Prostate gland (tissue), 2 donors: ENCODE data around the gene FDXR. TPM values are rescaled to one million over a fixed set of nuclear protein-coding genes. Genes with fewer than 3 reads are reported as not detected.

Source experiments
- DNase-seq: peaks from one replicate; pipeline ENCODE4 v3.0.0-alpha.2; 2019; ENCODE audit warnings: low spot score
- H3K27ac ChIP-seq, 2 donors: fragments of 200-600 bp; sonication (generic); 2 replicates each; pipeline ENCODE4 v1.5.1; 2017 to 2019
- H3K27me3 ChIP-seq: fragments of 200-600 bp; sonication (generic); replicated peaks from 2 replicates; pipeline ENCODE4 v1.5.1; 2019; ENCODE audit not compliant: insufficient read depth
- H3K36me3 ChIP-seq, 2 donors: fragments of 200-600 bp; sonication (generic); 1 replicate in 1 of 2; 2 replicates in 1 of 2; pipeline versions ENCODE4 v1.5.1 to v1.8.1; 2017 to 2019
- H3K4me1 ChIP-seq: fragments of 200-600 bp; sonication (generic); replicated peaks from 2 replicates; pipeline ENCODE4 v1.5.1; 2019
- H3K4me3 ChIP-seq, 2 donors: fragments of 200-600 bp; sonication (generic); 2 replicates each; pipeline ENCODE4 v1.5.1; 2017 to 2019
- H3K9me3 ChIP-seq: fragments of 200-600 bp; sonication (generic); 2 replicates; pipeline ENCODE4 v1.5.1; 2017
- CTCF ChIP-seq, 4 experiments: fragments of 200-600 bp in 2 of 4; fragments of 450-650 bp in 2 of 4; sonication (generic) in 2 of 4; IDR thresholded peaks; 1 replicate in 3 of 4; 2 replicates in 1 of 4; pipeline ENCODE4 v1.5.1; 2016 to 2019; ENCODE audit warnings: antibody characterized with exemption in 4 of 4, mild to moderate bottlenecking in 2 of 4, moderate library complexity in 2 of 4
- POLR2A ChIP-seq: fragments of 450-650 bp; IDR thresholded peaks from one replicate; pipeline ENCODE4 v1.6.1; 2016; ENCODE audit warnings: antibody characterized with exemption, mild to moderate bottlenecking
- POLR2AphosphoS5 ChIP-seq: sonication (generic); formaldehyde crosslinking; IDR thresholded peaks from one replicate; pipeline ENCODE4 v1.6.1; 2017; ENCODE audit warnings: antibody characterized with exemption
- WGBS: methylation state at CpG from one replicate; pipeline ENCODE4 v1.1.5; 2018; 5-methylcytosine and 5-hydroxymethylcytosine counted together
- intact Hi-C: fragments of 100-400 bp; cut with DNase I; formaldehyde crosslinking; loops from one replicate; pipeline ENCODE4 v1.14.2; 2022
- total RNA-seq, 2 donors: library from RNA; depleted of rRNA; stranded (reverse); fragments of >200 nt; gene quantifications; one replicate each; pipeline ENCODE4 v1.1.0, GENCODE V29; 2016

The FDXR gene
- total RNA-seq, 2 donors from 2014 or later = 24.6 to 182 TPM

- WGBS = 96% methylated on average over 5 of the region's 5 CpGs
- no peaks in the 10 kb centered on the region for H3K9me3 ChIP-seq
- no peak overlapping the region for H3K4me3 ChIP-seq
- TF ChIP-seq CTCF (IDR thresholded peaks at IDR 0.05) (no peak), POLR2AphosphoS5 (no peak), POLR2A (no peak)
- no peak for DNase-seq
- H3K36me3 ChIP-seq = no peaks in the 10 kb centered on the region
- H3K4me1 ChIP-seq = no peaks in the 10 kb centered on the region
- H3K27ac ChIP-seq = no peak overlapping the region
- no peaks in the 10 kb centered on the region for H3K27me3 ChIP-seq
- intact Hi-C loops = no loop called here
Measured at GRCh38 chr17:74874615-74875037, 1.8 kb upstream of the FDXR start.

- no peak for DNase-seq
- no peaks in the 10 kb centered on the region for H3K4me1 ChIP-seq
- peak overlapping the region; percentile 89 for H3K27ac ChIP-seq
- 61% methylated on average over 6 of the region's 6 CpGs for WGBS
- no peaks in the 10 kb centered on the region for H3K27me3 ChIP-seq
- intact Hi-C loops = no loop called here
- no peaks in the 10 kb centered on the region for H3K9me3 ChIP-seq
- H3K4me3 ChIP-seq = peak overlapping the region; percentile 40 to 57
- H3K36me3 ChIP-seq = no peaks in the 10 kb centered on the region
- TF ChIP-seq POLR2AphosphoS5 (no peak), POLR2A (no peak), CTCF (IDR thresholded peaks at IDR 0.05) (no peak)
Measured at GRCh38 chr17:74873874-74874614, 1.2 kb upstream of the FDXR start.

GRCh38 chr17:74873037-74873873 lies 461 bp upstream of the FDXR start:
- WGBS = 0% methylated on average over 47 of the region's 55 CpGs
- intact Hi-C loops = no loop called here
- Histone ChIP-seq H3K27ac (peak overlapping the region; percentile 89), H3K4me1 (no peaks in the 10 kb centered on the region), H3K9me3 (no peaks in the 10 kb centered on the region), H3K27me3 (no peaks in the 10 kb centered on the region), H3K36me3 (no peaks in the 10 kb centered on the region), H3K4me3 (peak overlapping the region; percentile 40 to 57)
- DNase-seq = peak; percentile 100
- peak; percentile 99 for TF ChIP-seq POLR2AphosphoS5
- TF ChIP-seq POLR2A = peak; percentile 95
- peak in 1 of 4 experiments; percentile 15 for TF ChIP-seq CTCF (IDR thresholded peaks at IDR 0.05)

- no peaks in the 10 kb centered on the region for H3K27me3 ChIP-seq
- no peaks in the 10 kb centered on the region for H3K9me3 ChIP-seq
- no peak overlapping the region for H3K27ac ChIP-seq
- WGBS = 82% methylated on average over 11 of the region's 11 CpGs
- no peaks in the 10 kb centered on the region for H3K4me1 ChIP-seq
- TF ChIP-seq CTCF (IDR thresholded peaks at IDR 0.05) = no peak
- no peak for TF ChIP-seq POLR2A
- no peak for TF ChIP-seq POLR2AphosphoS5
- H3K36me3 ChIP-seq = no peaks in the 10 kb centered on the region
- no peak for DNase-seq
- H3K4me3 ChIP-seq = no peak overlapping the region
- intact Hi-C loops = no loop called here
Measured at GRCh38 chr17:74871356-74872076, 1.3 kb downstream of the FDXR start.
